ENCODE results near the gene MCCC2.

- no peak for TF ChIP-seq POLR2A (IDR thresholded peaks at IDR 0.05)
- TF ChIP-seq, protein P1, sequence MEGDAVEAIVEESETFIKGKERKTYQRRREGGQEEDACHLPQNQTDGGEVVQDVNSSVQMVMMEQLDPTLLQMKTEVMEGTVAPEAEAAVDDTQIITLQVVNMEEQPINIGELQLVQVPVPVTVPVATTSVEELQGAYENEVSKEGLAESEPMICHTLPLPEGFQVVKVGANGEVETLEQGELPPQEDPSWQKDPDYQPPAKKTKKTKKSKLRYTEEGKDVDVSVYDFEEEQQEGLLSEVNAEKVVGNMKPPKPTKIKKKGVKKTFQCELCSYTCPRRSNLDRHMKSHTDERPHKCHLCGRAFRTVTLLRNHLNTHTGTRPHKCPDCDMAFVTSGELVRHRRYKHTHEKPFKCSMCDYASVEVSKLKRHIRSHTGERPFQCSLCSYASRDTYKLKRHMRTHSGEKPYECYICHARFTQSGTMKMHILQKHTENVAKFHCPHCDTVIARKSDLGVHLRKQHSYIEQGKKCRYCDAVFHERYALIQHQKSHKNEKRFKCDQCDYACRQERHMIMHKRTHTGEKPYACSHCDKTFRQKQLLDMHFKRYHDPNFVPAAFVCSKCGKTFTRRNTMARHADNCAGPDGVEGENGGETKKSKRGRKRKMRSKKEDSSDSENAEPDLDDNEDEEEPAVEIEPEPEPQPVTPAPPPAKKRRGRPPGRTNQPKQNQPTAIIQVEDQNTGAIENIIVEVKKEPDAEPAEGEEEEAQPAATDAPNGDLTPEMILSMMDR (IDR thresholded peaks at IDR 0.05): no peak
These were observed 92.6 kb downstream of the MCCC2 start for GRCh38 chr5:71679714-71680113.
